ENCODE data around the gene JARID2. TPM values are rescaled to one million over a fixed set of nuclear protein-coding genes. Genes with fewer than 3 reads are reported as not detected.

The JARID2 gene
- total and polyA plus RNA-seq, 2 of the 4 experiments (the other 2 are of a cell fraction) = 9.6 to 12.9 TPM

DNA sequence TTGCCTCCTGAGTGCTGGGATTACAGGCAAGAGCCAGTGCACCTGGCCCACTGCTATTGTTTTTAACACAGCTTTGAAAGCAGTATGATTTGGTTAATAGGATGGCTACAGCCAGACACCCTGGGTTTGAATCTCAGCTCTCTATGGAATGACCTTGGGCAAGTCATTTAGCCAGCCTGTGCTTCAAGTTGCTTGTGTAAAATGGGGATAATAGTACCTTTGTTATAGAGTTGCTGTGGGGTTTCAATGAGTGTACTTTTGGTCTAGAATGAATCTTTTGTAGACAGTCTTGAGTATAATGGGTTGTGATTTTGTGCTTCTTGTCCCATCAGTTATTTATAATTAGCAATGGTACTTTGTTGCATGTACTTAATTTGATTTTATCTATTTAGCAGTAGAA, 70.9 kb downstream of the JARID2 start:
- H4K20me1 ChIP-seq (ENCODE audit: insufficient read depth, low read length) = peaks cover 88% of the 10 kb centered on the region

More for the DNA sequence above, 70.9 kb downstream of the JARID2 start:
- intact Hi-C loops (cut with micrococcal nuclease) = no loop called here
- Histone ChIP-seq H3K23ac (ENCODE audit: low read depth, low read length) (no peak overlapping the region), H2BK15ac (ENCODE audit: low read depth, low read length) (no peak overlapping the region), H4K91ac (ENCODE audit: insufficient read depth, low read depth, low read length) (no peak overlapping the region), H2AFZ (replicated peaks; ENCODE audit: low read length, poor library complexity) (no peak overlapping the region), H2BK120ac (ENCODE audit: low read depth, low read length) (no peak overlapping the region), H4K8ac (ENCODE audit: low read depth in 2 of 2, low read length in 2 of 2) (no peak overlapping the region), H3K56ac (ENCODE audit: extremely low read depth, insufficient read depth, low read length) (no peak overlapping the region), H3K9me3 (ENCODE audit: control insufficient read depth, insufficient read depth, low read length) (no peaks in the 10 kb centered on the region), H2AK9ac (replicated peaks; ENCODE audit: low read depth, low read length, poor library complexity) (no peak overlapping the region), H2AK5ac (ENCODE audit: low read depth, low read length) (no peak overlapping the region), H3K36me3 (ENCODE audit: control insufficient read depth, insufficient read depth, low read length) (no peaks in the 10 kb centered on the region), H3K79me1 (ENCODE audit: low read depth in 1 of 2, low read length in 2 of 2) (peaks cover 37 to 72% of the 10 kb centered on the region in 2 experiments), H3K9me1 (ENCODE audit: insufficient read depth, low read length) (peaks cover 20% of the 10 kb centered on the region), H3K18ac (ENCODE audit: low read depth, low read length) (no peak overlapping the region), H2BK5ac (ENCODE audit: low read depth, low read length, poor library complexity, severe bottlenecking) (no peak overlapping the region), H3K9ac (ENCODE audit: low read depth, low read length) (no peak overlapping the region), H3K4me3 (ENCODE audit: insufficient read depth, low read depth, low read length) (no peak overlapping the region), H3K27me3 (ENCODE audit: control insufficient read depth, insufficient read depth, low read length) (no peaks in the 10 kb centered on the region), H2BK20ac (ENCODE audit: low read depth, low read length) (no peak overlapping the region), H4K5ac (ENCODE audit: low read depth, low read length) (no peak overlapping the region), H3K27ac (ENCODE audit: insufficient read depth, low read length) (no peak overlapping the region), H3K4me2 (ENCODE audit: low read depth, low read length) (no peak overlapping the region), H3K4ac (ENCODE audit: low read depth, low read length) (no peak overlapping the region), H3K4me1 (ENCODE audit: control insufficient read depth, insufficient read depth, low read length) (peaks cover 18% of the 10 kb centered on the region), H3K14ac (replicated peaks; ENCODE audit: low read depth, low read length) (no peak overlapping the region)
- DNase-seq (no peak), ATAC-seq (ENCODE audit: low read depth) (no peak)
- ChIA-PET POLR2A (ENCODE audit: unreplicated experiment) (no interaction called here), CTCF (no interaction called here)
- in situ Hi-C loops (cut with MboI; ENCODE audit: low sequenced_read_pairs) = no loop called here
- TF ChIP-seq SMC3 (IDR thresholded peaks at IDR 0.05; ENCODE audit: low read depth, low read length) (no peak), RFX5 (IDR thresholded peaks at IDR 0.05; ENCODE audit: low read depth, low read length) (no peak), CHD1 (IDR thresholded peaks at IDR 0.05; ENCODE audit: low read depth, low read length) (no peak), BHLHE40 (IDR thresholded peaks at IDR 0.05; ENCODE audit: low read depth, low read length) (no peak), MAZ (IDR thresholded peaks at IDR 0.05; ENCODE audit: borderline replicate concordance, low read depth, low read length) (no peak), CEBPB (IDR thresholded peaks at IDR 0.05; ENCODE audit: low read depth, low read length) (no peak)
- TF ChIP-seq, protein P1, sequence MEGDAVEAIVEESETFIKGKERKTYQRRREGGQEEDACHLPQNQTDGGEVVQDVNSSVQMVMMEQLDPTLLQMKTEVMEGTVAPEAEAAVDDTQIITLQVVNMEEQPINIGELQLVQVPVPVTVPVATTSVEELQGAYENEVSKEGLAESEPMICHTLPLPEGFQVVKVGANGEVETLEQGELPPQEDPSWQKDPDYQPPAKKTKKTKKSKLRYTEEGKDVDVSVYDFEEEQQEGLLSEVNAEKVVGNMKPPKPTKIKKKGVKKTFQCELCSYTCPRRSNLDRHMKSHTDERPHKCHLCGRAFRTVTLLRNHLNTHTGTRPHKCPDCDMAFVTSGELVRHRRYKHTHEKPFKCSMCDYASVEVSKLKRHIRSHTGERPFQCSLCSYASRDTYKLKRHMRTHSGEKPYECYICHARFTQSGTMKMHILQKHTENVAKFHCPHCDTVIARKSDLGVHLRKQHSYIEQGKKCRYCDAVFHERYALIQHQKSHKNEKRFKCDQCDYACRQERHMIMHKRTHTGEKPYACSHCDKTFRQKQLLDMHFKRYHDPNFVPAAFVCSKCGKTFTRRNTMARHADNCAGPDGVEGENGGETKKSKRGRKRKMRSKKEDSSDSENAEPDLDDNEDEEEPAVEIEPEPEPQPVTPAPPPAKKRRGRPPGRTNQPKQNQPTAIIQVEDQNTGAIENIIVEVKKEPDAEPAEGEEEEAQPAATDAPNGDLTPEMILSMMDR (conservative IDR thresholded peaks at IDR 0.05; ENCODE audit: low read depth, low read length) = no peak
- TF ChIP-seq, protein P2, sequence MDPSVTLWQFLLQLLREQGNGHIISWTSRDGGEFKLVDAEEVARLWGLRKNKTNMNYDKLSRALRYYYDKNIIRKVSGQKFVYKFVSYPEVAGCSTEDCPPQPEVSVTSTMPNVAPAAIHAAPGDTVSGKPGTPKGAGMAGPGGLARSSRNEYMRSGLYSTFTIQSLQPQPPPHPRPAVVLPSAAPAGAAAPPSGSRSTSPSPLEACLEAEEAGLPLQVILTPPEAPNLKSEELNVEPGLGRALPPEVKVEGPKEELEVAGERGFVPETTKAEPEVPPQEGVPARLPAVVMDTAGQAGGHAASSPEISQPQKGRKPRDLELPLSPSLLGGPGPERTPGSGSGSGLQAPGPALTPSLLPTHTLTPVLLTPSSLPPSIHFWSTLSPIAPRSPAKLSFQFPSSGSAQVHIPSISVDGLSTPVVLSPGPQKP (IDR thresholded peaks at IDR 0.05; ENCODE audit: borderline replicate concordance, low read depth, low read length) = no peak
- BruUV-seq (replicated peaks) = no TSS peak
- dilution Hi-C loops (cut with HindIII; ENCODE audit: low sequenced_read_pairs, unreplicated experiment) = no loop called here
